DND-41 (cell line): Measurements from ENCODE around the gene ST6GALNAC3.

Experiments
- CTCF ChIP-seq: IDR thresholded peaks from 2 replicates; pipeline ENCODE4 v1.5.1; 2012; ENCODE audit warnings: borderline replicate concordance, low read length, moderate library complexity, mild to moderate bottlenecking; ENCODE audit not compliant: poor library complexity, severe bottlenecking; ENCODE audit errors: extremely low read depth
- EZH2 ChIP-seq: IDR thresholded peaks from 3 replicates; pipeline ENCODE4 v1.6.1; 2012; ENCODE audit warnings: borderline replicate concordance, low read depth, mild to moderate bottlenecking, moderate library complexity, low read length, inconsistent platforms; ENCODE audit not compliant: severe bottlenecking

- TF ChIP-seq CTCF (no peak), EZH2 (no peak)
Measured at GRCh38 chr1:76049498-76049897, 25.0 kb upstream of the ST6GALNAC3 start.
